Nephron progenitor cell (in vitro differentiated cells): ENCODE results near the gene PDE4D.

ENCODE experiments used
- DNase-seq: peaks from one replicate; pipeline ENCODE4 v3.0.0; 2021
- H3K27ac Mint-ChIP-seq: 2 replicates; pipeline ENCODE4 v1.8.0; 2021; ENCODE audit warnings: mild to moderate bottlenecking, moderate library complexity, mixed read lengths
- H3K27me3 Mint-ChIP-seq: 2 replicates; pipeline ENCODE4 v1.8.0; 2021; ENCODE audit warnings: mild to moderate bottlenecking, low read depth, mixed read lengths; ENCODE audit not compliant: poor library complexity
- H3K36me3 Mint-ChIP-seq: 2 replicates; pipeline ENCODE4 v1.8.0; 2021; ENCODE audit warnings: low read depth, mixed read lengths
- H3K4me1 Mint-ChIP-seq: 2 replicates; pipeline ENCODE4 v1.8.0; 2021; ENCODE audit warnings: mixed read lengths
- H3K4me3 Mint-ChIP-seq: 2 replicates; pipeline ENCODE4 v1.8.0; 2021; ENCODE audit warnings: mild to moderate bottlenecking, moderate library complexity, mixed read lengths
- H3K9me3 Mint-ChIP-seq: 2 replicates; pipeline ENCODE4 v1.8.0; 2021; ENCODE audit warnings: mild to moderate bottlenecking, moderate library complexity, mixed read lengths
- TF ChIP-seq, protein P1 (sequence below): fragments of 200-600 bp; sonication (generic); IDR thresholded peaks from 2 replicates; pipeline ENCODE4 v1.5.0; 2021; ENCODE audit warnings: antibody characterized with exemption

Gene PDE4D

DNA sequence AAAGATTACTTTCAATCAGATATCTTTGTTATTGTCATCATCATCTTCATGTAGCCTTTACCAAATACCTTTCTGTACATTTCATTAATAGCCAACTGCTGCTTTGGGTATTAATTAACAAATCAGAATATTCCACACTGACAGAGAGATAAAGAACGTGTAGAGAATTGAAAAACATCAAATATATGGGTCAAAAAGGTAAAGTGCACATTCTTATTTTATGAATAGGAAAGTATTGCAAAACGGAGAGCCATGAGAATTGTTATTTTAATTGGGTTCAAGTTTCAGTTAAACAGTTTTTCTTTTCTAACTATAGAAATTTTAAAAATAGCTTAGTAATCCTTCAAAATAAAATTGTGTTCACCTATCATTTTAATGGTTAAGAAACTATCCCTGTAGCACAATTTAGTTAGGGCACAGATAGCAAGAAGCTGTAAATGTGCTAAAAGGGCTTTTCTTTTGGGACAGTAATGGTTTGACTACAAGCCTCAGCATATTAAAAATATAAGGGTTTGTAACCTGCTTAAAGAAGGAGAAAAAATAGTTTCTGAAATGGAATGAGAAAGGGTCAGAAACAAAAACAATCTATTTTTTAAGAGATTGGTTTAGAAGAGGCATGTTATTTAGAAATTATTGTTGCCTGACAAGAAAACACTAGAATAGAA is 62.9 kb downstream of the PDE4D start:
- Mint-ChIP-seq H3K27me3 (peaks cover 6% of the 10 kb centered on the region), H3K36me3 (no peaks in the 10 kb centered on the region), H3K4me3 (no peak overlapping the region)

DNA sequence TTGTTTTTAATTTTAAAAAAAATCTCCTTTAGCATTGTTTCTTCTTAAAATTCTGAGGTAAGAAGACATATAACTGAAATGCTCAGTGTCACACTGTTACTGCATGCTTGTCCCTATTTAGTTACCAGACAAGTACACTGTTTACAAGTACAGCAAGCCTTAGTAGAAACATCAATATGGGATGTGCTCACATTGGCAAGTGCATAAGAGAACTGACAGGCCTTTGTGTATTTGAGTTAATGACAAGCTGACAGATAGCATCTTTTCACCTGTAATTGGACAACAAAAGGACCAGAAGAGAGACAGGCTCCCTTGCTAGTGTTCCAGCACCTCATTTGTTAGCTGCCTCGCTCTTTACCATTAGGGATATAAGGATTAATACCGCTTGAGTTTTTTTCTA is 63.6 kb downstream of the PDE4D start:
- no peak overlapping the region for H3K4me3 Mint-ChIP-seq
- H3K9me3 Mint-ChIP-seq: no peaks in the 10 kb centered on the region
- TF ChIP-seq, protein P1, sequence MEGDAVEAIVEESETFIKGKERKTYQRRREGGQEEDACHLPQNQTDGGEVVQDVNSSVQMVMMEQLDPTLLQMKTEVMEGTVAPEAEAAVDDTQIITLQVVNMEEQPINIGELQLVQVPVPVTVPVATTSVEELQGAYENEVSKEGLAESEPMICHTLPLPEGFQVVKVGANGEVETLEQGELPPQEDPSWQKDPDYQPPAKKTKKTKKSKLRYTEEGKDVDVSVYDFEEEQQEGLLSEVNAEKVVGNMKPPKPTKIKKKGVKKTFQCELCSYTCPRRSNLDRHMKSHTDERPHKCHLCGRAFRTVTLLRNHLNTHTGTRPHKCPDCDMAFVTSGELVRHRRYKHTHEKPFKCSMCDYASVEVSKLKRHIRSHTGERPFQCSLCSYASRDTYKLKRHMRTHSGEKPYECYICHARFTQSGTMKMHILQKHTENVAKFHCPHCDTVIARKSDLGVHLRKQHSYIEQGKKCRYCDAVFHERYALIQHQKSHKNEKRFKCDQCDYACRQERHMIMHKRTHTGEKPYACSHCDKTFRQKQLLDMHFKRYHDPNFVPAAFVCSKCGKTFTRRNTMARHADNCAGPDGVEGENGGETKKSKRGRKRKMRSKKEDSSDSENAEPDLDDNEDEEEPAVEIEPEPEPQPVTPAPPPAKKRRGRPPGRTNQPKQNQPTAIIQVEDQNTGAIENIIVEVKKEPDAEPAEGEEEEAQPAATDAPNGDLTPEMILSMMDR: no peak
- no peak for DNase-seq
- H3K4me1 Mint-ChIP-seq: peaks cover 22% of the 10 kb centered on the region
- peaks cover 6% of the 10 kb centered on the region for H3K27me3 Mint-ChIP-seq
- H3K27ac Mint-ChIP-seq: no peak overlapping the region
- no peaks in the 10 kb centered on the region for H3K36me3 Mint-ChIP-seq

More for the DNA sequence above, 62.9 kb downstream of the PDE4D start:
- H3K27ac Mint-ChIP-seq: no peak overlapping the region
- no peaks in the 10 kb centered on the region for H3K9me3 Mint-ChIP-seq
- TF ChIP-seq, protein P1: no peak
- DNase-seq: no peak
- peaks cover 22% of the 10 kb centered on the region for H3K4me1 Mint-ChIP-seq

DNA sequence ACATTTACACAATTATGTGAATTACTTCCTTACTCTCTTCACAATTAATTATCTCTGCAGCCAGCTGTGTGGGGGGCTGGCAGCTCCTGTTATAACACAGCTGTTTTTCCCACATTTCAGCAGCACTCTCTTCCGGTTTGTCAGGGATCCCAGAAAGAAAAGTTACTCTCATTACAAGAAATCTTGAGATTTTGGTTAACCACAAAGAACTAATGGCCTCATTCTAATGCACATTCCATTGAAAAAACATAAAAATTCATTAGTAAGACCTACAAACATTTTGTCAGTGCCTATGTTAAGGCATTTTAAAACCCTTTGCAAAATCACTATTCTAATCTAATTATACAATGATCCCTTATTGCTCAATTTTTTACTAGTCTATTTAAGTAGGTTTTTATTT is 64.1 kb downstream of the PDE4D start:
- DNase-seq: no peak
- TF ChIP-seq, protein P1: no peak
- H3K27me3 Mint-ChIP-seq: peaks cover 6% of the 10 kb centered on the region
- peaks cover 22% of the 10 kb centered on the region for H3K4me1 Mint-ChIP-seq
- H3K9me3 Mint-ChIP-seq: no peaks in the 10 kb centered on the region
- H3K27ac Mint-ChIP-seq: no peak overlapping the region
- no peaks in the 10 kb centered on the region for H3K36me3 Mint-ChIP-seq
- no peak overlapping the region for H3K4me3 Mint-ChIP-seq

DNA sequence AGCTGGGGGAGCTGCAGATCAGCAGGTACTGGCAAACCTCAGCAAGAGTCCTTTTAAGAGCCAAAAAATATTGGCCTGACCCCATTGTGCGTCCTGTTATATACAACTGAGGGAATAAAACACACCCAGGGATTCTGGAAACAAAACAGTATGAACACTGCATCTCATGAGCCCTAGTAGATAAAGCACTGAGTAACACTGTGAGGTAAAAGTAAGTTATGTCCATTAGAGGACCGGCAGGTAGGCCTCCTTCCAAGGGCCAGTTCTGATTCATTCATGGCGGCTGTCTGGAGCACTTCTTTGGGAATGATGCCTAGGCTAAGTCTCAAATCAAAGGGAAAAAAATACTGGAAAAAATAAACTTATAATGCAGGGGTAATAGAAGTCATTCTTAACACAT is 64.9 kb downstream of the PDE4D start:
- no peak overlapping the region for H3K27ac Mint-ChIP-seq
- H3K9me3 Mint-ChIP-seq: no peaks in the 10 kb centered on the region
- H3K4me1 Mint-ChIP-seq: peaks cover 21% of the 10 kb centered on the region
- no peak overlapping the region for H3K4me3 Mint-ChIP-seq
- TF ChIP-seq, protein P1: no peak
- DNase-seq: no peak
- no peaks in the 10 kb centered on the region for H3K36me3 Mint-ChIP-seq
- peaks cover 5% of the 10 kb centered on the region for H3K27me3 Mint-ChIP-seq

DNA sequence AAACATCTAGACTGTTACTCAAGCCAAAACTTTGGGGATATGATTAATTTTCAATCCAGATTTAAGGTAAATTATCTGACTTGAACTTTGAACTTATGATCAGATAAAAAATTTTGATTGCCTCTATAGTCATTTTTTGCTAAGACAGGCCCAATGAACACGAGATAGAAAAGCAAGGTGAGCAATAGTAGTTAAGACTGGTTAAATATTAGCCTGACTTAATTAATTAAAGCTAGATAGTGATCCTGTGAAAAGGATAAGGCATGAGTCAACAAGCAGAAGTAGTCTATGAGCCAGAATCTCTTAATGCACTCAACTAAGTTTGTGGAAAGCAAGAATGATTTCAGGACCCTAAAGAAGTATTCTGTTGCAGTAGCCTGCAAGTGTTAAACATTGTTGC is 66.5 kb downstream of the PDE4D start:
- Mint-ChIP-seq H3K27me3 (peaks cover 4% of the 10 kb centered on the region), H3K4me3 (no peak overlapping the region), H3K9me3 (no peaks in the 10 kb centered on the region), H3K27ac (no peak overlapping the region), H3K4me1 (peaks cover 9% of the 10 kb centered on the region), H3K36me3 (no peaks in the 10 kb centered on the region)
- no peak for DNase-seq
- TF ChIP-seq, protein P1: no peak

DNA sequence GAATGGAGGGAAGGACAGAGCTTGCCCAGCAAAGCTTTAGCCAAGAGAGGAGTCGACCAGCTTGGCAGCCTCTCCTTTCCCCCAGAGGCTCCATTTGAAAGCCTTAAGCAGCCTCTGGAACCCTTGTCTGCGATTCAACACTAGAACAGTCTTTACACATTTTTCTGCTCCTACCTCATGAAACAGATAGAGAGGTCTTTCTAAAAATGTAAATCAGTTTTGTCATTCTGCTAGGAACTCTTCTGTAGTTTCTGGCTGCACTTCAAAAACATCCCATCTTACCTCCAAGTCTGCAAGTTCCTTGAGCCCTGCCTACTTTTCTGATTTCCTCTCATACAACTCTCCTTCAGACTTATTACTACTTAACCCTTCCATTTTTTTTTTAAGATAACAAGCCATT is 70.1 kb downstream of the PDE4D start:
- H3K27me3 Mint-ChIP-seq: peaks cover 5% of the 10 kb centered on the region
- DNase-seq: no peak
- TF ChIP-seq, protein P1: no peak
- no peaks in the 10 kb centered on the region for H3K36me3 Mint-ChIP-seq
- H3K4me1 Mint-ChIP-seq: no peaks in the 10 kb centered on the region
- no peaks in the 10 kb centered on the region for H3K9me3 Mint-ChIP-seq
- H3K4me3 Mint-ChIP-seq: no peak overlapping the region
- H3K27ac Mint-ChIP-seq: no peak overlapping the region
